ENCODE data around the gene OR2V1. TPM values are rescaled to one million over a fixed set of nuclear protein-coding genes. Genes with fewer than 3 reads are reported as not detected.
"Not testable (repeated sequence)": the region's sequence is repeated elsewhere in the genome, so short reads cannot be mapped to it uniquely, and the experiment has no call there.

OR2V1 gene
- total RNA-seq, 3 donors from 2014 or later = not detected

DNA sequence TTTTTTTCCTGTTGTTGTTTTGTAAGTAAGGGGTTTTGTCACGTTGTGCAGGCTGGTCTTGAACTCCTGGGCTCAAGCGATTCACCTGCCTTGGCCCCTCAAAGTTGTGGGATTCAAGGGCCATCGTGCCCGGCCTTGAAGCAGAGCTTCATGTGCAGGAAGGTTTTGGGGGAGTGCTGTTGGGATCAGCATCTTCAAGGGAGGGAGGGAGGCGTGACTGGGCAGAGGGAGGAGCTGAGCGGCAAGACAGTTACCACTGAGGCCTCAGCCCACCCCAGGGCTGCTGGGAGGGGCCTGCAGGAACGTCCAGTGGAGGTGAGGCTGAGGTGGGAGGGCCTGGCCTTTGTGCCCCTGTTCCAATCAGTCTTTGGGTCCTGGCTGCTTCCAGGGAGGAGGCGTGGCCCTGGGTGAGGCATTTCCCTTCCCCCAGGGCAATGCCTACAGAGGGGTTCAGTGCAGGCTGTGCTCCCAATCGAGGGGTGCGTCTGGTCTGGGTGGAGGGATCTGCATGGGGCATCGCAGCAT, 21.4 kb downstream of the OR2V1 start:
- H3K9me3 Mint-ChIP-seq = no peaks in the 10 kb centered on the region
- H3K4me1 Mint-ChIP-seq (ENCODE audit: low read depth) = no peaks in the 10 kb centered on the region
- H3K4me3 Mint-ChIP-seq = no peak overlapping the region
- peaks cover under 1% of the 10 kb centered on the region for H3K36me3 Mint-ChIP-seq (ENCODE audit: insufficient read depth)
- peaks cover 77% of the 10 kb centered on the region for H3K27me3 Mint-ChIP-seq (ENCODE audit: low read depth)
- DNase-seq (no peak), ATAC-seq (no peak)

DNA sequence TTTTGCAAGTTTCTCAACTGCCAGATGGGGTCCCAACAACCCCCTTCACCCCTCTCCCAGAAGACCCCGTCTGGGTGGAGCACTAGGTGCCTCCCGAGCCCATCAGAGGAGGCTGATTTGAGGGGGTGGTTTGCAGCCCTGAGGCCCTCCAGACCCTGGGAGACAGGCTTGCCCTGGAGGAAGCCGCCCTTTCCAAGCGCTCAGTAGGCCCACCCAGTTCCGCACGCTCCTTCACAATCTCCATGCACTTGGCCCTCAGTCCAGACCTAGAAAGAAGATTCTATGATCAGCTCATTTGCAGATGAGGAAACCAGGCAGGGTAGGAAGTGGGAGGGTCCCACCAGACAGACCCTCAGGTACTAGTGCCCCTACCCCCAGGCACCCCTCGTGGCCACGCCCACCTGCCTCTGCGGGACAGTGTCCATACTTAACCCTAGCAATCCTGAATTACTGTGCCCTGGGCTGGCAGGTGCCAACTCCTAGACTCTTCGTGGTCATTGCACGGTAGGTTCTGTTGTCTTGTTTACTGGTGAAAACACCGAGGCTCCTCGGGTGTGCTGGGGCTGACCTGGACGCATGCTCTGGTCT, 22.3 kb downstream of the OR2V1 start:
- no peak for DNase-seq
- ATAC-seq = no peak
- Mint-ChIP-seq H3K4me3 (no peak overlapping the region), H3K9me3 (no peaks in the 10 kb centered on the region), H3K27me3 (ENCODE audit: low read depth) (peaks cover 75% of the 10 kb centered on the region), H3K4me1 (ENCODE audit: low read depth) (peaks cover 5% of the 10 kb centered on the region), H3K36me3 (ENCODE audit: insufficient read depth) (no peaks in the 10 kb centered on the region)

DNA sequence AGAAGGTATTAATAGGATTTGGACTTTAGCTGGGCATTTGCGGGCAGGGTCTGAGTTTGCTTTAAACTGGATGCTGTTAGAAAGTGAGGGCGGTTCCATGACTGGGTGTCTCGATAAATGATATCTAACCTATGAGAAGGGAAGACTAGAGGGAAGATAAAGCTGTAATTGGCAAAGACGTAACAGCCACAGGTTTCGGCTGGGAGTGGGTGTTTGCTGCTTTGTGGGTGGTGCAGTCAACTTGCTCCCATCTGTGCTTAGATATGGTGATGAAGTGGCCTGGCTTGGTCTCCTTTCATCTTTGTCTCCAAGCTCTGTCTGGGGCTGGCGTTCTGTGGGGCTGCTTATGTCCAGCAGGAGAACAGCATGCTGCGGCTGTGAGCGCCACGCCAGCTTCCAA, 23.3 kb downstream of the OR2V1 start:
- no peak overlapping the region for H3K4me3 Mint-ChIP-seq
- H3K9me3 Mint-ChIP-seq = no peaks in the 10 kb centered on the region
- H3K36me3 Mint-ChIP-seq (ENCODE audit: insufficient read depth) = no peaks in the 10 kb centered on the region
- H3K4me1 Mint-ChIP-seq (ENCODE audit: low read depth) = peaks cover 5% of the 10 kb centered on the region
- no peak for DNase-seq
- H3K27me3 Mint-ChIP-seq (ENCODE audit: low read depth) = peaks cover 77% of the 10 kb centered on the region
- no peak for ATAC-seq

DNA sequence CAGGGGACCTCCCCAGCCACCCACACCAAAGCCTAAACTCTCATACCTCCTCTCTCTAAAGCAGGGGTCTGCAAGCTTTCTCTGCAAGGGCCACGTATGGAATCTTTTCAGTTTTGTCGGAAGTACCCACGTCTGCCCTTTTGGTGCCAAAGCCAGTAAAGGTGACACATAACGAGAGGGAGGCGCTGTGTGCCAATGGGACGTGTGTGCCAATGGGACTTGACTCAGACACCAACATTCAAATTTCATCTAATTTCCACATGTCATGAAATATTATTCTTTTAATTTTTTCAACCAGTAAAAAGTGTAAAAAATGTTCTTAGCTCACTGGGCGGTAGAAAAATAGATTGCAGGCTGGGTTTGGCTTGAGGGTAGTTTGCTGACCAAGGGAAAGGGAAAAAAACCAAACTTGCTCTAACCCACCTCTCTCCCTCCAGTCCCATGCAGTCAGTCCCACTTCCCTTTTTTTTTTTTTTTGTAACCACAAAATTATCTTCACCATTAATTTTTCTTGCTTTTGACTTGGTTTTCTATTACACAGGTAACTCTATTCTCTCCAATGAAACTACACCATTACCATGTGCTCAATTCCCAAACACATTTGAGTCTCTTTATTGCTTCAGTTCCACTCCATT, 25.5 kb downstream of the OR2V1 start:
- H3K9me3 Mint-ChIP-seq = no peaks in the 10 kb centered on the region
- peaks cover 59% of the 10 kb centered on the region for H3K27me3 Mint-ChIP-seq (ENCODE audit: low read depth)
- no peaks in the 10 kb centered on the region for H3K36me3 Mint-ChIP-seq (ENCODE audit: insufficient read depth)
- peaks cover 5% of the 10 kb centered on the region for H3K4me1 Mint-ChIP-seq (ENCODE audit: low read depth)
- ATAC-seq = no peak
- no peak overlapping the region for H3K4me3 Mint-ChIP-seq
- DNase-seq = no peak

DNA sequence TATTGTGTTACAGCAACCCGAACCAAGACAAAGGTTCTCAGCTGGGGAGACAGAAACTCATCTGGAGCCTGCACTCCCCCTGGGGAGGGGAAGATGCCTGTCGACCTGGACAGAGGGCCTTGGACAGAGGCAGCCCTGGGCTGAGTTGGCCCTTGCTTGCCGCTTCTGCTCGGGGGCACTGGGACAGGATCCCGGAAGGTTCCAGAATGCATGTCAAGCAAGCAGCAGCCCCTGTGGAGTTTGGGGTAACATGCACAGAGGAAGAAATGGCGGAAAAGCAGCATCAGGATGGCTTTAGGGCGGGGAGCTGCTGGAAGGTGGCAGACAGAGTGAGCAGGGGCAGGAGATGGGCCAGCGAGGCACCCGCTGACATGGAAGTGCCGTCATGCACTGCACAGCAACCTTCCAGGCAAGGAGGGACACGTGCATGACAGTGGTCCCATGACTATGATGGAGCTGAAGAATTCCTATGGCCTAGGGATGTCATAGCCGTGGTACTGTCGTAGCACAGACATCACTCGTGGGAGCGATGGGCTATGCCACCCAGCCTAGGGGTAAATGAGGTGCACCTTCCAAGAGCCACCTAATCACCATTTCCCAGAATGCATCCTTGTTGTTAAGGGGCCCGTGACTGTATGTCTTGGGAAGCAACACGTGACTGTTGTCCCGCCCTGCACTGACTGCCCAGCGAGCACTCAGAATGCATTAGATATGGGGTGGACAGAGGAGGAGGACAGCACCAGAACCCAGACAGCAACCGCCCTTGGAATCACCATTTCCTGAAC, 26.2 kb downstream of the OR2V1 start:
- not testable (repeated sequence) for H3K36me3 Mint-ChIP-seq (ENCODE audit: insufficient read depth); H3K9me3 Mint-ChIP-seq; H3K4me3 Mint-ChIP-seq; DNase-seq; H3K4me1 Mint-ChIP-seq (ENCODE audit: low read depth); ATAC-seq
- H3K27me3 Mint-ChIP-seq (ENCODE audit: low read depth) = peaks cover 61% of the 10 kb centered on the region

DNA sequence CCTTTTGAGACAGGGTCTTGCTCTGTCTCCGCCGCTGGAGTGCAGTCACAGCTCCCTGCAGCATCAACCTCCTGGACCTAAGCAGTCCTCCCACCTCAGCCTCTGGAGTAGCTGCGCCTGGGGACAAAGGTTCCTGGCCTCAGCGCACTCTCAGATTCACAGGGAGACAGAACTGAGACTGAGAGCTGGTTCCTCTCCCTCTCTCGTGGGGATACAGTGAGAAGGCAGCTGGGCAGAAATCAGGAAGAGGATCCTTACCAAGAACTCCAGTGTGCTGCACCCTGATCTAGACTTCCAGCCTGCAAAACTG, 26.8 kb downstream of the OR2V1 start:
- H3K9me3 Mint-ChIP-seq; H3K4me1 Mint-ChIP-seq (ENCODE audit: low read depth); H3K36me3 Mint-ChIP-seq (ENCODE audit: insufficient read depth); DNase-seq; ATAC-seq: not testable (repeated sequence)
- Mint-ChIP-seq H3K4me3 (peak overlapping the region; percentile 56), H3K27me3 (ENCODE audit: low read depth) (peaks cover 63% of the 10 kb centered on the region)

DNA sequence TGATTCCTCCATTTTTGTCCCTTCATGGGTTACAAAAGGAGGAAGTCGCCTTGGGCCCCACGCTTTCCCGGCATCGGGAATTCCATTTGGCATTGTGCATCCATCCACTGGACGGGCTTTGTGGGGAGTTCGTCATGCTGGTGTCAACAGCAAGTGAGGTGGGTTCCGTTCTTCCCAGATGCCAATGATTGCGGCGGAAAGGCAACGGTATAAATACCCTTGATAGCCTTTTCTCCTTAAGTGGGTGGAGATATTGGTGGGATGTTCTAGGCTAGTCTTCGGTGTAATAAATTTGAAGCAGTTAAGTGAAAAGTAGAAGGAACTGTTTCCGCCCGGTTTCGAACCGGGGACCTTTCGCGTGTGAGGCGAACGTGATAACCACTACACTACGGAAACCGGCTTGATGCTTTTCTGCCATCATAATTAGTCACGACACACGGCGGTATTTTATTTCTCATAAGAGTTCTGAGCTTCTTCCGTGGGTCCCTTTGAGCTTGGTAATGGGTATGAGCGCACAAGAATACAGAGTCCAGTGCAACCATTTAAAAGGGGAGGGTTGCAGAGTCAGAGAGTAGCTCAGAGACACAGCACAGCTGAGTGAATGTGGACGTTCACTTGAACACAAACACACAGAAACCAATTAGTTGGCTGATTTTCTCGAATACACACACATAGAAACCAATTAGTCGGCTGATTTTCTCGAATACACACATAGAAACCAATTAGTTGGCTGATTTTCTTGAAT, 28.9 kb downstream of the OR2V1 start:
- H3K4me1 Mint-ChIP-seq (ENCODE audit: low read depth) = peaks cover 12% of the 10 kb centered on the region
- ATAC-seq = peak; percentile 44 to 49
- H3K4me3 Mint-ChIP-seq; DNase-seq; H3K36me3 Mint-ChIP-seq (ENCODE audit: insufficient read depth); H3K9me3 Mint-ChIP-seq: not testable (repeated sequence)
- peaks cover 48% of the 10 kb centered on the region for H3K27me3 Mint-ChIP-seq (ENCODE audit: low read depth)

DNA sequence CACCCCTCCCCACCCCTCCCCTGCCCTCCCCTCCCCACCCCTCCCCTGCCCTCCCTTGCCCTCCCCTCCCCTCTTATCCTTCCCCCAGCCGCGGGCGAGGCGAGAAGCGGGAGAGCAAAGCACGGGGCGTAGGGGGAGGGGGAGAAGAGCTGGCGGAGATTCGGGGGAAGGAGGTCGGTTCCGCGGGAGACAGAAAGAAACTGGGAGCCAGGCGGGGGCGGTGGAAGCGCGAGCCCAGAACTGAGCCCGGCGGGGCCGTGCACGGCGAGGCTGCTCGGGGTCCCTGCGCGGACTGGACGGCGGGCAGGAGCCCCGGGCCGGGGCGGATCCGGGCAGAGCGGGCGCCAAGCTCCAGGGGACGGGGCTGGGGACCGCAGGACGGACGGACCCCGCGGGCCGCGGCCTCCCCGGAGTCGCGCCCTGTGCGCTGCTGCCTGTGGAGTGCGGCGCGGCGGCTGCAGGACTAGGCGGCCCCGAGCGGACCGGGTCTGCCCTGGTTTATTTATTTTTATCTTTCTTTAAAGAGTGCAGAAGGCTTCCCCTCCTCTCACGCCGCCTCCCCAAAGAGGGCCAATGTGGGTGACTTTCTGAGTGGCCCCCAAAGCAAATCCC, 29.8 kb downstream of the OR2V1 start:
- not testable (repeated sequence) for H3K9me3 Mint-ChIP-seq

DNA sequence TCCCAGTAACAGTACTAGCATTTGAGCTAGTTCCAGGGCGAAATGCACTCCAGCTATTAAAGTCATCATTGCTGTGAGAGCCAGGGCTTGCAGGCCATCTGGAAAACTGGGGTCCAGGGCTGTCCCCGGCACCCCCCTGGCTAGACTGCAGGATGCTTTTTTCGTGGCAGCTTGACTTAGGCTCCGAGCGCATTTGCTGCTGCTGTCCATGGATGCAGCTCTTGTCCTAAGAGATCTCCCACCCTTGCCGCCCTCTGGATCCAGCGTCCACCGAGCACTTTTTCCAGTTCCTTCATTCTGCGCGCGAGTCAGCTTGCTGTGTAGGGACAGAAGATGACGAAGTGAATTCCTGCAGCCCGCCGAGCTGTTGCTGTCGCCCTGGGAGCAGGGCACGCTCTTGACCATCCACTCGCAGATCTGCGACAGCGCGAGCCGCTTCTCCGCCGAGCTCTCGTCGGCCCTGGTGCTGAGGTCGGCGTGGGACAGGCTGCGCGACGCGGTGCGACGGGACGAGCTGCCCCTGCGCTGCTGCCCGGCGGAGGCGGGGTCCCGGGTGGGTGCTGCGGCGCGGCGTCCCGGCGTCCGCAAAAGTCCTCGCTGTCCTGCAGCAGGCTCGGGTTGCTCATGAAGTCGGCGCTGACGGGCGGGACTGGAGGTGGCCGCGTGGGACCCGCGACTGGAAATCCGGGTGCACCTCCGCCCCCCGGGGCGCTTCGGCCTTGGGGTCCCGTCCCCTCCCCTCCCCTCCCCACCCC, 30.7 kb downstream of the OR2V1 start:
- peak overlapping the region; percentile 19 for H3K4me3 Mint-ChIP-seq
- peaks cover 12% of the 10 kb centered on the region for H3K4me1 Mint-ChIP-seq (ENCODE audit: low read depth)
- no peak for ATAC-seq
- no peaks in the 10 kb centered on the region for H3K9me3 Mint-ChIP-seq
- DNase-seq = no peak
- no peaks in the 10 kb centered on the region for H3K36me3 Mint-ChIP-seq (ENCODE audit: insufficient read depth)
- peaks cover 38% of the 10 kb centered on the region for H3K27me3 Mint-ChIP-seq (ENCODE audit: low read depth)

More for the DNA sequence above, 29.8 kb downstream of the OR2V1 start:
- H3K4me3 Mint-ChIP-seq; DNase-seq; H3K36me3 Mint-ChIP-seq (ENCODE audit: insufficient read depth): not testable (repeated sequence)
- Mint-ChIP-seq H3K27me3 (ENCODE audit: low read depth) (peaks cover 40% of the 10 kb centered on the region), H3K4me1 (ENCODE audit: low read depth) (peaks cover 12% of the 10 kb centered on the region)
- peak in 1 of 2 donors; percentile 5 for ATAC-seq

DNA sequence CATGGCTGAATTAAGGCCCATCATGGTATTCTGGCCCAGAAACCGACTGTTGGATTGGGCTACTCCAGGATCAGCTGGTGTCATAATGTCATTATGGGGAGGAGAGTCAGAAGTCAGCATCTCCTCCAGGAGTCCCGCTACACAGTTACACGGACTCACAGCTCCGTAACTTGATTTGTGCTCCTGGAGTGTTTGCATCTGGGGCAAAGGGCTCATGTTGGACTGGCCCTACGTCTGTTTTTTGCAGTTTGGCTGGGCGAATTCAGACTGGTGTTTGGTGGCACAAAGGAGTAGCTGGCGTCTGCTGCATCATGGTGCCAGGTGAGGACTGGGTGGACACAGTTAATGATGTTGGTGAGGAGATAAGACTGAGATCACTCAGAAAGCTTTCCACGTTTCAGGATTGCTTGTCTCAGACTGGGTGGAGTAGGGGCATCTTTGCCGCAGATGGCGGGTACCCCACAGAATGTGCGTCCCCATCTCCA, 31.3 kb downstream of the OR2V1 start:
- H3K36me3 Mint-ChIP-seq (ENCODE audit: insufficient read depth) = no peaks in the 10 kb centered on the region
- no peak for DNase-seq
- H3K27me3 Mint-ChIP-seq (ENCODE audit: low read depth) = peaks cover 40% of the 10 kb centered on the region
- H3K4me1 Mint-ChIP-seq (ENCODE audit: low read depth) = peaks cover 12% of the 10 kb centered on the region
- ATAC-seq = no peak
- H3K4me3 Mint-ChIP-seq = no peak overlapping the region
- no peaks in the 10 kb centered on the region for H3K9me3 Mint-ChIP-seq

DNA sequence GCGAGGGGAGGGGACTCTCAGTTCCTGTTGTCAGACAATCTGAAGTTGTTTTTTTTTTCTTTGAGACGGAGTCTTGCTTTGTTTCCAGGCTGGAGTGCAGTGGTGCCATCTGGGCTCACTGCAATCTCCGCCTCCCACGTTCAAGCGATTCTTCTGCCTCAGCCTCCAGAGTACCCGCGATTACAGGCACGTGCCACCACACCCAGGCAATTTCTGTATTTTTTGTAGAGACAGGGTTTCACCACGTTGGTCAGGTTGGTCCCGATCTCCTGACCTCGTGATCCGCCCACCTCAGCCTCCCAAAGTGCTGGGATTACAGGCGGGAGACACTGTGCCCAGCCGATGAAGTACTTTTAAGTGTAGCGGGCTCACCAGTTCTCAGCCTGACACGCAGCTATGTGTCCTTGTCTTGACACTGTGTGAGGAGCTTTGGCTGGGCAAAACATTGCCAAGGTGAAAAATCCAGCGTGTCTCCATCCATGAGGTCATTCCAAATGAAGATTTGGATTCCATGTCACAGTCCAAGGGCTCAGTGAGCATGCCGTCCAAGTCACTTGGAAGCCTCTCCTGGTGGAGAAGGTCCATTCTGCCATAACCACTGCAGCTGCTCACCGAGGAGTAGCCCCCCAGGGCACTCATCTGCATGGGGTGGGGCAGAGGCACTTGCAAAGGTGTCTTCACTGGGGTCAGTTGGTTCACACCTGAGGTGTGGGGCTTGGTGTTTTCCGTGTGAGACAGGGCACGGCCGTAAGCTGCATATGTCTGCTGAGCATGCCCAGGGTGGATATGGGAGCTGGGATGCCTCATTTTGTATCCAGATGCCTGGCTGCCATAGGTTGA, 32.0 kb downstream of the OR2V1 start:
- Mint-ChIP-seq H3K4me3 (no peak overlapping the region), H3K27me3 (ENCODE audit: low read depth) (peaks cover 37% of the 10 kb centered on the region), H3K4me1 (ENCODE audit: low read depth) (peaks cover 7% of the 10 kb centered on the region), H3K36me3 (ENCODE audit: insufficient read depth) (no peaks in the 10 kb centered on the region), H3K9me3 (no peaks in the 10 kb centered on the region)
- DNase-seq (no peak), ATAC-seq (no peak)

DNA sequence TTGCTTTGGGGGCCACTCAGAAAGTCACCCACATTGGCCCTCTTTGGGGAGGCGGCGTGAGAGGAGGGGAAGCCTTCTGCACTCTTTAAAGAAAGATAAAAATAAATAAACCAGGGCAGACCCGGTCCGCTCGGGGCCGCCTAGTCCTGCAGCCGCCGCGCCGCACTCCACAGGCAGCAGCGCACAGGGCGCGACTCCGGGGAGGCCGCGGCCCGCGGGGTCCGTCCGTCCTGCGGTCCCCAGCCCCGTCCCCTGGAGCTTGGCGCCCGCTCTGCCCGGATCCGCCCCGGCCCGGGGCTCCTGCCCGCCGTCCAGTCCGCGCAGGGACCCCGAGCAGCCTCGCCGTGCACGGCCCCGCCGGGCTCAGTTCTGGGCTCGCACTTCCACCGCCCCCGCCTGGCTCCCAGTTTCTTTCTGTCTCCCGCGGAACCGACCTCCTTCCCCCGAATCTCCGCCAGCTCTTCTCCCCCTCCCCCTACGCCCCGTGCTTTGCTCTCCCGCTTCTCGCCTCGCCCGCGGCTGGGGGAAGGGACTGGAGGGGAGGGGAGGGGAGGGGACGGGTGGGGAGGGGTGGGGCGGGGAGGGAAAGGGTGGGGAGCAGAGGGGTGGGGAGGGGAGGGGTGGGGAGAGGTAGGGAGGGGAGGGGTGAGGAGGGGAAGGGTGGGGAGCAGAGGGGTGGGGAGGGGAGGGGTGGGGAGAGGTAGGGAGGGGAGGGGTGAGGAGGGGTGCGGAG, 33.0 kb downstream of the OR2V1 start:
- DNase-seq; H3K36me3 Mint-ChIP-seq (ENCODE audit: insufficient read depth); H3K4me3 Mint-ChIP-seq; H3K9me3 Mint-ChIP-seq; H3K4me1 Mint-ChIP-seq (ENCODE audit: low read depth): not testable (repeated sequence)
- peaks cover 39% of the 10 kb centered on the region for H3K27me3 Mint-ChIP-seq (ENCODE audit: low read depth)
- ATAC-seq = peak in 1 of 2 donors; percentile 11
